ENCODE measurements around the gene ALS2CL.

Gene ALS2CL

DNA sequence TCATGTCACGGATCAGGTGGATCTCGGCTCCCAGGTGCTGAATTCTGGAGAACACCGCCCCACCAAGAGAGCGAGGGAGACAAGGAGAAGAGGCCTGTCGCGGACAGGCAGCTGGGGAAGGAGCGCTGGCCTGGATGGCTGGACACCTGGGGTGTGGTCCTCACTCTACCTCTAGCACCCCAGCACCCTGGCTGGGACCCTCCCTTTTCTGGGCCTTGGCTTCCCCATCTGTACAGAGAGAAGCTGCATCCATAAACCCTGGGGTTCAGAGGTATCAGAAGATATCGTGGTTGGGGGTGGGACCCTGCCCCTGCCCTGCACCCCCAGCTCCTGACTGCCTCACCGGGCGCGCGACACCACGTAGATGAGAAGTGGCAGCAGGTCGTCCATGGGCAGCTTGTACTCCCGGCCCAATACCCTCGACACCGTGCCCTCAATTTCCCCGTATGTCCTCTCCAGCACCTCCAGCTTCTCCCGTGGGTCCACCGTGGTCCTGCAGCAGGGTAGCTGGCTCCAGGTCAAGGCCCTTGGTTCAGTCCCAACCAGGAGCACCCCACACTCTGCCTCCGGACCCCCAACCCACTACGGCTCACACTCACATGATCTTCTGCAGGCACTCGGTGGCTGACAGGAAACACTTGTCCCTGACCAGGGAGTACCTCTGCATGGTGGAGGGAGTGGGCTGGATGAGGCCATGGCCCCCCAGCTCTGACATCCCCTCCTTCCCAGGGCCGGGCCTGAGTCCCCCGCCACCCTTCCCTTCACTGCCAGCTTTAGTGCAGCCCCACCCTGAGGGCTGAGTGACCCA is 21.7 kb downstream of the ALS2CL start:
- Histone ChIP-seq H3K27me3 (ENCODE audit: control insufficient read depth, insufficient read depth, low read length) (peaks cover 8% of the 10 kb centered on the region), H3K4me1 (ENCODE audit: control insufficient read depth, insufficient read depth, low read length) (peaks cover 8% of the 10 kb centered on the region), H3K36me3 (ENCODE audit: insufficient read depth, low read length) (no peaks in the 10 kb centered on the region), H3K4me3 (ENCODE audit: low read length) (no peak overlapping the region), H3K9me3 (replicated peaks; ENCODE audit: low read length) (no peaks in the 10 kb centered on the region), H3K4me2 (ENCODE audit: low read length) (no peak overlapping the region), H3K9ac (ENCODE audit: low read depth, low read length) (no peak overlapping the region)

DNA sequence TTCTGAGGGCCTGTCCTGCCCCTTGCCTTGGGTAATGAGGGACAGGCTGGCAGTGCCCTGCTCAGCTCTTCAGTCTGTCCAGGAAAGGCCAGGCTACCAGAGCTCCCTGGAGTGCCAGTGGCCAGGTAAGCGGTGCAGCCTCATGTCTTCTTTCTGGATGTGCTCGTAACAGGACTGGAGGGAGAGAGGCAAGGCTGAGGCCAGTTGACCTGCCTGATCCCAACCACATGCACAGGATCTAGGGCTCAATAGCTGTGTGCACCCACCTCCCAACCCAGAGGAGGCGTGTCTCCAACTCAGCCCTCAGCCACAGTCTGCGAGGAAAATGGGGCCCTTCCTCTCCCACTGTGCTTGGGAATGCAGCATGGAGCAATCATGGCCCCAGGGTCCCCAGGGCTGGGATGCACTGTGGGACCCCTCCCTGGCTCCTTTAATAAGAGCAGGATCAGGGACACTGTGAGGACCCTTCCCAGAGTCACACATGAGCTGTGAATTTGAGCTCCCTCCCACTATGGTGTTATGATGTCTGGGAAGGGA is 22.5 kb downstream of the ALS2CL start:
- Histone ChIP-seq H3K4me1 (ENCODE audit: control insufficient read depth, insufficient read depth, low read length) (peaks cover 5% of the 10 kb centered on the region), H3K27me3 (ENCODE audit: control insufficient read depth, insufficient read depth, low read length) (peaks cover 8% of the 10 kb centered on the region), H3K9ac (ENCODE audit: low read depth, low read length) (no peak overlapping the region), H3K36me3 (ENCODE audit: insufficient read depth, low read length) (no peaks in the 10 kb centered on the region), H3K4me2 (ENCODE audit: low read length) (no peak overlapping the region), H3K4me3 (ENCODE audit: low read length) (no peak overlapping the region), H3K9me3 (replicated peaks; ENCODE audit: low read length) (no peaks in the 10 kb centered on the region)

GRCh38 chr3:46670000-46670890 is 23.2 kb downstream of the ALS2CL start:
- Histone ChIP-seq H3K36me3 (ENCODE audit: insufficient read depth, low read length) (no peaks in the 10 kb centered on the region), H3K9ac (ENCODE audit: low read depth, low read length) (no peak overlapping the region), H3K27me3 (ENCODE audit: control insufficient read depth, insufficient read depth, low read length) (peaks cover 8% of the 10 kb centered on the region), H3K4me1 (ENCODE audit: control insufficient read depth, insufficient read depth, low read length) (no peaks in the 10 kb centered on the region), H3K4me2 (ENCODE audit: low read length) (no peak overlapping the region), H3K9me3 (replicated peaks; ENCODE audit: low read length) (no peaks in the 10 kb centered on the region), H3K4me3 (ENCODE audit: low read length) (no peak overlapping the region)

GRCh38 chr3:46669191-46669999 is 24.1 kb downstream of the ALS2CL start:
- Histone ChIP-seq H3K4me1 (ENCODE audit: control insufficient read depth, insufficient read depth, low read length) (no peaks in the 10 kb centered on the region), H3K9ac (ENCODE audit: low read depth, low read length) (no peak overlapping the region), H3K9me3 (replicated peaks; ENCODE audit: low read length) (no peaks in the 10 kb centered on the region), H3K4me3 (ENCODE audit: low read length) (no peak overlapping the region), H3K27me3 (ENCODE audit: control insufficient read depth, insufficient read depth, low read length) (peaks cover 10% of the 10 kb centered on the region), H3K4me2 (ENCODE audit: low read length) (no peak overlapping the region), H3K36me3 (ENCODE audit: insufficient read depth, low read length) (no peaks in the 10 kb centered on the region)

DNA sequence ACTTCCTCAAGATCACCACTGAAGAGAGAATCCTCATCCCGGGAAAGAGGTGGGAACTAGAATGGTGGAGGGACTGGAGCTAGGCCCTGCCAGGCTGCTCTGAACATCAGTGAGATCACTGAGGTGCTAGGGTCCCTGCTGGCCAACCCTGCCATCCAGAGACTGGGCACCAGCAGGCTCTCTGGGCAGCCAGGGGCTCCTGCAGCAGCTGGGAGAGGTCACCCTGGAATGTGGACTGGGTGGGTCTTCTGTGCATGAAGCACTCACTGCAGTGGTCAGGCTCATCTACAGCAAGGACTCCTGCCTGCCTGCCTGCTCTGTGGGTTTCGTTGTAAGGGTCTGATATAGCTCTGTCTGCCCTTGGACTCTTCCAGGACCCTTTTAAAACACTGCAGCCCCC is 24.9 kb downstream of the ALS2CL start:
- peaks cover 14% of the 10 kb centered on the region for H3K27me3 ChIP-seq (ENCODE audit: control insufficient read depth, insufficient read depth, low read length)
- H3K4me1 ChIP-seq (ENCODE audit: control insufficient read depth, insufficient read depth, low read length): peaks cover 1% of the 10 kb centered on the region
- H3K36me3 ChIP-seq (ENCODE audit: insufficient read depth, low read length): no peaks in the 10 kb centered on the region
- H3K9me3 ChIP-seq (replicated peaks; ENCODE audit: low read length): no peaks in the 10 kb centered on the region
- no peak overlapping the region for H3K4me3 ChIP-seq (ENCODE audit: low read length)
- no peak overlapping the region for H3K4me2 ChIP-seq (ENCODE audit: low read length)
- no peak overlapping the region for H3K9ac ChIP-seq (ENCODE audit: low read depth, low read length)

DNA sequence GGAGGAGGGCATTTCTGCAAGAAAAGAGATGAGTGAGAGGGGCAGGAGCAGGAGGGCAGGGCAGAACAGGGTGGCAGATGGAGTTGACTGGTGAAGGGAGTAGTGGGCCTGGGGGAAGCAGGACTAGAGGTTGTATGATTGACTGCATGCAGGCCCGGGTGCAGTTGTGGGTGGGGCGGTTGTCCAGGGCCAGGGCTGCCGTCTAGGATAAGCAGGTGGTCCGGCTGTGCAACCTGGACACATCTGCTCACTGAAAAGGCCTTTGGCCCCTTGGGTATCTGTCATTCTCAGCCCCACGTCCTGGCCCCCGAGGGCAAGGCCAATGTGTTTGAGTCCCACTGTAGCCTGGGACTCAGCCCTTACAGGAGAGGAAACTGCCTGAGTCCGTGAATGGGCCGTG is 25.4 kb downstream of the ALS2CL start:
- H3K4me1 ChIP-seq (ENCODE audit: control insufficient read depth, insufficient read depth, low read length): peaks cover 6% of the 10 kb centered on the region
- no peak overlapping the region for H3K9ac ChIP-seq (ENCODE audit: low read depth, low read length)
- H3K36me3 ChIP-seq (ENCODE audit: insufficient read depth, low read length): no peaks in the 10 kb centered on the region
- H3K4me3 ChIP-seq (ENCODE audit: low read length): no peak overlapping the region
- peaks cover 18% of the 10 kb centered on the region for H3K27me3 ChIP-seq (ENCODE audit: control insufficient read depth, insufficient read depth, low read length)
- H3K9me3 ChIP-seq (replicated peaks; ENCODE audit: low read length): no peaks in the 10 kb centered on the region
- no peak overlapping the region for H3K4me2 ChIP-seq (ENCODE audit: low read length)

DNA sequence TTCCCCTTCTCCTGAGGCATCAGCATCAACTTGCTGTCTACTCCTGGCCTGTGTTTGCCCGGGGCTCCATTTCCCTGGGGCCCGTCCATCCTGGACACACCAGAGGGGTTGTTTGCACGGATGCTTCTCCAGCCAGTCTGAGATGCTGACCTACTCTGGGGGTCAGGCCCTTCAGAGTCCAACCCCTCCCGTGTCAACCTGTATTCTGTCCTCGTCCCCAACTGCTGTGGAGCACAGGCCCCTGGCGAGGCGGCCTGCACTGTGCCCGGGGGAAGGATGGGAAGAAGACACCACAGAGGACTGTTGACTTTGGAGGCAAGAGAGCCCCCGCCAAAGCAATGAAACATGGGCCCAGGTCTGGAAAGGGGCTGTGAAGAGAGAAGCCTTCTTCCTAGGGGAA is 25.8 kb downstream of the ALS2CL start:
- Histone ChIP-seq H3K4me1 (ENCODE audit: control insufficient read depth, insufficient read depth, low read length) (peaks cover 10% of the 10 kb centered on the region), H3K4me3 (ENCODE audit: low read length) (no peak overlapping the region), H3K4me2 (ENCODE audit: low read length) (no peak overlapping the region), H3K9me3 (replicated peaks; ENCODE audit: low read length) (no peaks in the 10 kb centered on the region), H3K27me3 (ENCODE audit: control insufficient read depth, insufficient read depth, low read length) (peaks cover 19% of the 10 kb centered on the region), H3K36me3 (ENCODE audit: insufficient read depth, low read length) (no peaks in the 10 kb centered on the region), H3K9ac (ENCODE audit: low read depth, low read length) (no peak overlapping the region)

GRCh38 chr3:46667061-46667621 is 26.3 kb downstream of the ALS2CL start:
- Histone ChIP-seq H3K36me3 (ENCODE audit: insufficient read depth, low read length) (no peaks in the 10 kb centered on the region), H3K4me2 (ENCODE audit: low read length) (no peak overlapping the region), H3K27me3 (ENCODE audit: control insufficient read depth, insufficient read depth, low read length) (peaks cover 20% of the 10 kb centered on the region), H3K4me3 (ENCODE audit: low read length) (no peak overlapping the region), H3K9me3 (replicated peaks; ENCODE audit: low read length) (no peaks in the 10 kb centered on the region), H3K9ac (ENCODE audit: low read depth, low read length) (no peak overlapping the region), H3K4me1 (ENCODE audit: control insufficient read depth, insufficient read depth, low read length) (peaks cover 16% of the 10 kb centered on the region)

DNA sequence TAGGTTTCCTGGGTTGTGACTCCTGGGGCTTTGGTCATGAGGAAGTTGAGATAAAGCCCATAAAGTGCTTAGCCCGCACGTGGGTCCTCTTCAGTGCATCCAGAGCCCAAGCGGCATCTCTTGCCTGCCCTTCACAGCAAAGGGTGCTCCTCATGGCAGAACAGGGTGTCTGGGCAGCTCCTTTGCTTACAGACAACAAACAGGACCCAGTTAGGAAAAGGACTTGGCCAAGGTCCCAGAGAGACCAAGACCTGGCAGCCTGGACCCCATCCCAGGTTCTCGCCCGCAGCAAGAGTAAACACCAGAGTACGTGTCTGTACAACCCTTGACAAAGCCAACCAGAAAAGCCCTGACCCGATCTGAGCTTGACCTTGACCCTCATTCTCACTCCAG is 27.0 kb downstream of the ALS2CL start:
- Histone ChIP-seq H3K4me1 (ENCODE audit: control insufficient read depth, insufficient read depth, low read length) (peaks cover 16% of the 10 kb centered on the region), H3K4me2 (ENCODE audit: low read length) (no peak overlapping the region), H3K27me3 (ENCODE audit: control insufficient read depth, insufficient read depth, low read length) (peaks cover 25% of the 10 kb centered on the region), H3K9ac (ENCODE audit: low read depth, low read length) (no peak overlapping the region), H3K36me3 (ENCODE audit: insufficient read depth, low read length) (no peaks in the 10 kb centered on the region), H3K9me3 (replicated peaks; ENCODE audit: low read length) (no peaks in the 10 kb centered on the region), H3K4me3 (ENCODE audit: low read length) (no peak overlapping the region)

GRCh38 chr3:46665763-46666452 is 27.6 kb downstream of the ALS2CL start:
- H3K9me3 ChIP-seq (replicated peaks; ENCODE audit: low read length): no peaks in the 10 kb centered on the region
- peaks cover 16% of the 10 kb centered on the region for H3K4me1 ChIP-seq (ENCODE audit: control insufficient read depth, insufficient read depth, low read length)
- no peak overlapping the region for H3K4me2 ChIP-seq (ENCODE audit: low read length)
- no peak overlapping the region for H3K4me3 ChIP-seq (ENCODE audit: low read length)
- no peaks in the 10 kb centered on the region for H3K36me3 ChIP-seq (ENCODE audit: insufficient read depth, low read length)
- no peak overlapping the region for H3K9ac ChIP-seq (ENCODE audit: low read depth, low read length)
- peaks cover 29% of the 10 kb centered on the region for H3K27me3 ChIP-seq (ENCODE audit: control insufficient read depth, insufficient read depth, low read length)

Measured in skeletal muscle satellite cell (primary cell).